SHP77 treated with DMSO at 0.1 percent for 48 hours (cell line): ENCODE results near the gene RCN1.
"Not testable (repeated sequence)": the region's sequence is repeated elsewhere in the genome, so short reads cannot be mapped to it uniquely, and the experiment has no call there.

Experiments
- DNase-seq: peaks from one replicate; lab custom pipeline; 2025; lab: John Stamatoyannopoulos, UW

RCN1 gene

GRCh38 chr11:32113200-32113919 lies 22.5 kb downstream of the RCN1 start:
- DNase-seq: peak; percentile 3

GRCh38 chr11:32113920-32114203 lies 23.0 kb downstream of the RCN1 start:
- no peak for DNase-seq

- DNase-seq: no peak
These were observed 24.6 kb downstream of the RCN1 start for GRCh38 chr11:32115446-32115845.

GRCh38 chr11:32116668-32117067 lies 25.8 kb downstream of the RCN1 start:
- no peak for DNase-seq

GRCh38 chr11:32118025-32118974 lies 27.4 kb downstream of the RCN1 start:
- DNase-seq: no peak

GRCh38 chr11:32119139-32119538 lies 28.3 kb downstream of the RCN1 start:
- DNase-seq: not testable (repeated sequence)

GRCh38 chr11:32121012-32121411 lies 30.1 kb downstream of the RCN1 start:
- no peak for DNase-seq

GRCh38 chr11:32122200-32122599 lies 31.3 kb downstream of the RCN1 start:
- DNase-seq: no peak

GRCh38 chr11:32131321-32131720 lies 40.4 kb downstream of the RCN1 start:
- no peak for DNase-seq

- DNase-seq: no peak
These were observed 45.8 kb downstream of the RCN1 start for GRCh38 chr11:32136657-32137056.

- no peak for DNase-seq
These were observed 46.4 kb downstream of the RCN1 start for GRCh38 chr11:32137263-32137662.

GRCh38 chr11:32137869-32138268 lies 47.0 kb downstream of the RCN1 start:
- DNase-seq: no peak

GRCh38 chr11:32138902-32139301 lies 48.0 kb downstream of the RCN1 start:
- no peak for DNase-seq

- no peak for DNase-seq
These were observed 49.1 kb downstream of the RCN1 start for GRCh38 chr11:32139896-32140520.

- DNase-seq: no peak
These were observed 51.1 kb downstream of the RCN1 start for GRCh38 chr11:32141745-32142546.

- no peak for DNase-seq
These were observed 52.5 kb downstream of the RCN1 start for GRCh38 chr11:32143378-32143777.

- no peak for DNase-seq
These were observed 54.4 kb downstream of the RCN1 start for GRCh38 chr11:32145282-32145681.

GRCh38 chr11:32148895-32149294 lies 58.0 kb downstream of the RCN1 start:
- no peak for DNase-seq

GRCh38 chr11:32149748-32150147 lies 58.9 kb downstream of the RCN1 start:
- DNase-seq: no peak

- DNase-seq: no peak
These were observed 60.2 kb downstream of the RCN1 start for GRCh38 chr11:32151027-32151426.

- DNase-seq: no peak
These were observed 61.3 kb downstream of the RCN1 start for GRCh38 chr11:32152216-32152615.

GRCh38 chr11:32152821-32153220 lies 61.9 kb downstream of the RCN1 start:
- no peak for DNase-seq
